Calu3 (cell line): ENCODE results near the gene HCN2. TPM values are rescaled to one million over a fixed set of nuclear protein-coding genes. Genes with fewer than 3 reads are reported as not detected.

Experiments used
- BruUV-seq: library from RNA; stranded (reverse); fragments of 400-500 nt; replicated peaks from 2 replicates; lab custom pipeline; 2021; lab: Mats Ljungman, UMichigan
- CTCF ChIA-PET: fragments of 300-600 bp; sonication (Branson Sonifier 250); formaldehyde crosslinking; loops from one replicate; lab custom pipeline; 2022; ENCODE audit warnings: antibody characterized with exemption; lab: Charles Lee
- DNase-seq: peaks from one replicate; pipeline ENCODE4 v3.0.0; 2022
- H3K27ac Mint-ChIP-seq: one replicate; pipeline ENCODE4 v1.8.0; 2022; ENCODE audit warnings: mixed read lengths; ENCODE audit not compliant: unreplicated experiment
- H3K27me3 Mint-ChIP-seq: one replicate; pipeline ENCODE4 v1.8.0; 2022; ENCODE audit warnings: mixed read lengths; ENCODE audit not compliant: unreplicated experiment
- H3K36me3 Mint-ChIP-seq: one replicate; pipeline ENCODE4 v1.8.0; 2022; ENCODE audit warnings: mild to moderate bottlenecking, moderate library complexity, mixed read lengths; ENCODE audit not compliant: insufficient read depth, unreplicated experiment
- H3K4me1 Mint-ChIP-seq: one replicate; pipeline ENCODE4 v1.8.0; 2022; ENCODE audit warnings: mild to moderate bottlenecking, low read depth, mixed read lengths; ENCODE audit not compliant: unreplicated experiment
- H3K4me3 Mint-ChIP-seq: one replicate; pipeline ENCODE4 v1.8.0; 2022; ENCODE audit warnings: mild to moderate bottlenecking, low read depth, moderate library complexity, mixed read lengths; ENCODE audit not compliant: unreplicated experiment
- H3K9me3 Mint-ChIP-seq: one replicate; pipeline ENCODE4 v1.8.0; 2022; ENCODE audit warnings: low read depth, mixed read lengths; ENCODE audit not compliant: unreplicated experiment
- intact Hi-C: fragments of 100-400 bp; cut with micrococcal nuclease; formaldehyde crosslinking; loops from one replicate; pipeline ENCODE4 v1.10.0; 2022; ENCODE audit not compliant: unreplicated experiment
- total RNA-seq: library from RNA; stranded (reverse); gene quantifications from 2 replicates; pipeline ENCODE4 v1.2.3, GENCODE V29; 2022
- TF ChIP-seq, protein P1 (sequence below): fragments of 200-600 bp; IDR thresholded peaks from one replicate; pipeline ENCODE4 v1.8.0; 2022; ENCODE audit warnings: antibody characterized with exemption; ENCODE audit not compliant: unreplicated experiment

The HCN2 gene
- total RNA-seq, 1 experiment from 2014 or later: 0.09 TPM

DNA sequence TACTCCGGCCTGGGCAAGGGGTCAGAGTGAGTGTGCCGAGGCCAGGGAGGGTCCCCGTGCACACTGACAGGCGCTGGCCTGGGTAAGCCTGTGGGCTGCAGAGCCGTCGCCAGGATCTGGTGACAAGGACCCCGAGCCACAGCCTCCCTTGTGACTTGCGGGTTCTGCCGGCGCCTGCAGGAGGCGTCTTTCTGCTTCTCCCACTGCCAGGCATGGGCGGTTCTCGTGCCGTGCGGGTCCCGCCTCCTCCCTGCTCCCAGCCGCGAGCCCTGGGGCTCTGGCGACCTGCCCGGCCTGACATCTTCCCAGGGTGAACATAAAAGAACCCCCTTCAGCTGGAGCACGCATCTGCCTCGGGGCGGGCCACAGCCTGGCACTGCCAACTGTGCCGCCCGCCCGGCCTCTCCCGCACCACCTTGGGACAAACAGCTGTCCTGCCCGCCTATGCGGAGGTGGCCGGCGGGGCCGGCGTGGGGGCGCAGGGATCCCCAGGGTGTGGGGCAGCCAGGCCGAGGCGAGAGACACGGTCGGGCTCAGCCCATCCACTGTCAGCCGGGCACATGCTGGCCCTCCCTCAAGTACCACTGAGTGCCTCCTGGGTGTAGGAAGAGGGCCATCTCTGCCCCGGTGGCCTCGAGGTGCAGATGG is 1.5 kb upstream of the HCN2 start:
- BruUV-seq: no TSS peak
- intact Hi-C loops: no loop called here
- peaks cover 27% of the 10 kb centered on the region for H3K36me3 Mint-ChIP-seq
- TF ChIP-seq, protein P1, sequence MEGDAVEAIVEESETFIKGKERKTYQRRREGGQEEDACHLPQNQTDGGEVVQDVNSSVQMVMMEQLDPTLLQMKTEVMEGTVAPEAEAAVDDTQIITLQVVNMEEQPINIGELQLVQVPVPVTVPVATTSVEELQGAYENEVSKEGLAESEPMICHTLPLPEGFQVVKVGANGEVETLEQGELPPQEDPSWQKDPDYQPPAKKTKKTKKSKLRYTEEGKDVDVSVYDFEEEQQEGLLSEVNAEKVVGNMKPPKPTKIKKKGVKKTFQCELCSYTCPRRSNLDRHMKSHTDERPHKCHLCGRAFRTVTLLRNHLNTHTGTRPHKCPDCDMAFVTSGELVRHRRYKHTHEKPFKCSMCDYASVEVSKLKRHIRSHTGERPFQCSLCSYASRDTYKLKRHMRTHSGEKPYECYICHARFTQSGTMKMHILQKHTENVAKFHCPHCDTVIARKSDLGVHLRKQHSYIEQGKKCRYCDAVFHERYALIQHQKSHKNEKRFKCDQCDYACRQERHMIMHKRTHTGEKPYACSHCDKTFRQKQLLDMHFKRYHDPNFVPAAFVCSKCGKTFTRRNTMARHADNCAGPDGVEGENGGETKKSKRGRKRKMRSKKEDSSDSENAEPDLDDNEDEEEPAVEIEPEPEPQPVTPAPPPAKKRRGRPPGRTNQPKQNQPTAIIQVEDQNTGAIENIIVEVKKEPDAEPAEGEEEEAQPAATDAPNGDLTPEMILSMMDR: no peak
- H3K4me1 Mint-ChIP-seq: no peaks in the 10 kb centered on the region
- CTCF ChIA-PET: no interaction called here
- H3K27ac Mint-ChIP-seq: no peak overlapping the region
- DNase-seq: peak; percentile 75
- no peak overlapping the region for H3K4me3 Mint-ChIP-seq
- H3K27me3 Mint-ChIP-seq: peaks cover 25% of the 10 kb centered on the region
- H3K9me3 Mint-ChIP-seq: no peaks in the 10 kb centered on the region

GRCh38 chr19:588741-589692 is 664 bp upstream of the HCN2 start:
- DNase-seq: peak; percentile 18
- TF ChIP-seq, protein P1: no peak
- peaks cover 33% of the 10 kb centered on the region for H3K27me3 Mint-ChIP-seq
- no peaks in the 10 kb centered on the region for H3K4me1 Mint-ChIP-seq
- no peak overlapping the region for H3K4me3 Mint-ChIP-seq
- CTCF ChIA-PET: no interaction called here
- BruUV-seq: no TSS peak
- no peaks in the 10 kb centered on the region for H3K9me3 Mint-ChIP-seq
- intact Hi-C loops: no loop called here
- no peak overlapping the region for H3K27ac Mint-ChIP-seq
- peaks cover 21% of the 10 kb centered on the region for H3K36me3 Mint-ChIP-seq

GRCh38 chr19:590396-590745 is 690 bp downstream of the HCN2 start:
- no peaks in the 10 kb centered on the region for H3K9me3 Mint-ChIP-seq
- BruUV-seq: no TSS peak
- peaks cover 14% of the 10 kb centered on the region for H3K36me3 Mint-ChIP-seq
- H3K27ac Mint-ChIP-seq: no peak overlapping the region
- H3K4me1 Mint-ChIP-seq: no peaks in the 10 kb centered on the region
- no peak for DNase-seq
- peaks cover 47% of the 10 kb centered on the region for H3K27me3 Mint-ChIP-seq
- CTCF ChIA-PET: no interaction called here
- H3K4me3 Mint-ChIP-seq: no peak overlapping the region
- TF ChIP-seq, protein P1: no peak
- intact Hi-C loops: no loop called here

DNA sequence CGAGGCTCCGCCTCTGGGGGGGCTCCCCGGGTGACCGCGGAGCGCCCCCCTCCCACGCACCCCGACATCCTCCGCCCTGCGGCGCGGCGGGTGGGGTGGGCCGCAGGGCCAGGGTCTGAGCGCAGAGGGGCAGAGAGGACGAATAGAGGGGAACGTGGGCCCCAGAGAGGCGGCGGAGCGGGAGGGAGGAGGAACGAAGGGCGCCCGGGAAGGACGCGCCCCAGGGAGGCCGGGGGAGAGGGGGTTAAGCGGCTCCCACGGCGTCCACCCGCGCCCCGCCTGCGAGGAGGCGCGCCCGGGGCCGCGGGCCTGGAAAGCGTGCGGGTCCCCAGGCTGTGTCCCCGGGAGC is 1.0 kb downstream of the HCN2 start:
- Mint-ChIP-seq H3K36me3 (peaks cover 10% of the 10 kb centered on the region), H3K4me1 (no peaks in the 10 kb centered on the region), H3K4me3 (no peak overlapping the region), H3K9me3 (no peaks in the 10 kb centered on the region), H3K27me3 (peaks cover 50% of the 10 kb centered on the region), H3K27ac (no peak overlapping the region)
- BruUV-seq: no TSS peak
- intact Hi-C loops: no loop called here
- no peak for DNase-seq
- CTCF ChIA-PET: no interaction called here
- TF ChIP-seq, protein P1: no peak
